ENCODE results near the gene STAC3. TPM values are rescaled to one million over a fixed set of nuclear protein-coding genes. Genes with fewer than 3 reads are reported as not detected.

The STAC3 gene
- total RNA-seq, 1 donor from 2014 or later = 0.74 TPM

- H3K36me3 ChIP-seq = peaks cover 0 to 94% of the 10 kb centered on the region in 2 donors
Measured at GRCh38 chr12:57194253-57194652, 56.7 kb downstream of the STAC3 start.

DNA sequence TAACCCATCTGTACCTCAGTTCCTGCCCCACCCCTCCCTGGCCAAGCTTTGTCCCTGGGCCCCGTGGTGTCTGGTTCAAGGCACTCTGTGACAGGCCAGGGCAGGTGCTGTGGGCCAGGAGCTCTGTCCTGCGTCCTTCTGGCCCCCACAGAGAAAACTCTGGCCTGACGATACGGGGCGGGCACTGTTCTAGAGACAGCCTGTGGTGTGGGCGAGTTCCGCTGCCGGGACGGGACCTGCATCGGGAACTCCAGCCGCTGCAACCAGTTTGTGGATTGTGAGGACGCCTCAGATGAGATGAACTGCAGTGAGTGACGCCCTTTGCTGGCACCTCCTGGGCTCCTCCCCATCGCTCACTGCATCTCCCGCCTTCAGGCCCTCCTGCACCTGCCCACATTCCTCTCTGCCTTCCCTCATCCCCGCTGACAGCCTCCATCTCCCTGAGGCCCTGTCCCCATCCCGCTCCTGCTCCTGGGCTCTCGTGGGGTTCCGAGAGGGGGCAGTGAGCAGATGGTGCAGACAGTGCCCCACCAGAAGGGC is 57.2 kb downstream of the STAC3 start:
- Histone ChIP-seq H3K36me3 (peaks cover 0 to 94% of the 10 kb centered on the region in 2 donors), H3K27ac (no peak overlapping the region), H3K9me3 (no peaks in the 10 kb centered on the region), H3K4me3 (no peak overlapping the region), H3K27me3 (no peaks in the 10 kb centered on the region), H3K4me1 (no peaks in the 10 kb centered on the region)
- DNase-seq (ENCODE audit: extremely low spot score in 2 of 2) = no peak
- no peak for TF ChIP-seq POLR2AphosphoS5 (IDR thresholded peaks at IDR 0.05; ENCODE audit: insufficient read depth in 1 of 2, low read depth in 1 of 2)
- no peak for TF ChIP-seq CTCF (IDR thresholded peaks at IDR 0.05)
- no peak for TF ChIP-seq POLR2A (IDR thresholded peaks at IDR 0.05)
- intact Hi-C loops (cut with DNase I) = no loop called here

More at GRCh38 chr12:57194253-57194652, 56.7 kb downstream of the STAC3 start:
- no peak for DNase-seq (ENCODE audit: extremely low spot score in 2 of 2)
- Histone ChIP-seq H3K4me3 (no peak overlapping the region), H3K27me3 (no peaks in the 10 kb centered on the region), H3K4me1 (no peaks in the 10 kb centered on the region), H3K27ac (no peak overlapping the region), H3K9me3 (no peaks in the 10 kb centered on the region)
- intact Hi-C loops (cut with DNase I) = no loop called here
- TF ChIP-seq CTCF (IDR thresholded peaks at IDR 0.05) = no peak
- TF ChIP-seq POLR2AphosphoS5 (IDR thresholded peaks at IDR 0.05; ENCODE audit: insufficient read depth in 1 of 2, low read depth in 1 of 2) = no peak
- TF ChIP-seq POLR2A (IDR thresholded peaks at IDR 0.05) = no peak

MicroRNA genes within 50 kb of the gene (microRNA counts, 767-probe panel; counts per million panel counts)
- microRNA hsa-miR-1228-3p = 238 to 261 counts per million in 2 donors

Small RNA genes lying within 50 kb of the gene (microRNA-seq; reads per million reads assigned to microRNA genes)
- gene MIR1228 (ENCODE audit: borderline number of aligned reads, borderline replicate concordance) = not detected

Small RNA genes lying within 50 kb of the gene (small RNA-seq; reads per million reads assigned to genes)
- gene MIR1228 = not detected

Other genes with a start within 250 kb of the STAC3 start
- gene ZBTB39, start 244.6 kb downstream of the STAC3 start, total RNA-seq = 6.1 TPM
- not detected for gene TAC3, start 234.7 kb downstream of the STAC3 start, total RNA-seq
- 1.2 TPM for gene MYO1A, start 201.1 kb downstream of the STAC3 start, total RNA-seq
- 7.1 TPM for gene NEMP1, start 172.4 kb downstream of the STAC3 start, total RNA-seq
- gene NAB2, start 162.1 kb downstream of the STAC3 start, total RNA-seq = 34.4 TPM
- gene STAT6, start 139.8 kb downstream of the STAC3 start, total RNA-seq = 146 TPM
- gene LRP1, start 122.7 kb downstream of the STAC3 start, total RNA-seq = 477 TPM
- gene LRP1-AS, start 103.6 kb downstream of the STAC3 start, total RNA-seq = not detected
- 3.2 TPM for gene NXPH4, start 34.4 kb downstream of the STAC3 start, total RNA-seq
- gene SHMT2, start 21.5 kb downstream of the STAC3 start, total RNA-seq = 54.0 TPM
- gene R3HDM2, start 179.9 kb upstream of the STAC3 start, total RNA-seq = 44.2 TPM
- not detected for gene INHBC, start 183.6 kb upstream of the STAC3 start, total RNA-seq
- not detected for gene INHBE, start 204.1 kb upstream of the STAC3 start, total RNA-seq
- gene GLI1, start 208.6 kb upstream of the STAC3 start, total RNA-seq = 0.25 TPM
- gene ARHGAP9, start 228.7 kb upstream of the STAC3 start, total RNA-seq = 28.7 TPM
- 71.2 TPM for gene MARS1, start 236.9 kb upstream of the STAC3 start, total RNA-seq